GM12801 (cell line): ENCODE results near the gene CHST13.

ENCODE experiments used
- TF ChIP-seq, protein P1 (sequence below): IDR thresholded peaks from one replicate; pipeline ENCODE4 v1.5.1; 2011; ENCODE audit warnings: control low read depth; ENCODE audit not compliant: insufficient read length; ENCODE audit errors: extremely low read depth

The CHST13 gene

DNA sequence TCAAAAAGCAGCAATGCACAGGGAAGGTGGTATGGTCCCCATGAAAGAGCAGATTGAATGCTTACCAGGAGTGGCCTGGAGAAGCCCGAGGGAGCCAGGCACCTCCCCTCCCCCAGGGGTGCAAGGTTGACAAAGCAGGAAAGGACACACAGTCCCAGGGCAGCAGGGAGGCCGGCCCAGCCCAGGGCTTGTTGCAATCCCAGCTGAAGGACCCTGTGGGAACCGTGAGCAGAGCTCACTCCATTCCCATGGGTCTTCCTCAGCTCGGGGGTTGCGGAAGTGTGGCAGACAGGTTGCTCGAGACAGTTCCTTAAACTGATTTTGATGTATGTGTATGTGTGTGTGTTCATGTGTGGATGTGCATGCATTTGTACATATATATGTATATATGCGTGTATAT is 22.2 kb upstream of the CHST13 start:
- TF ChIP-seq, protein P1, sequence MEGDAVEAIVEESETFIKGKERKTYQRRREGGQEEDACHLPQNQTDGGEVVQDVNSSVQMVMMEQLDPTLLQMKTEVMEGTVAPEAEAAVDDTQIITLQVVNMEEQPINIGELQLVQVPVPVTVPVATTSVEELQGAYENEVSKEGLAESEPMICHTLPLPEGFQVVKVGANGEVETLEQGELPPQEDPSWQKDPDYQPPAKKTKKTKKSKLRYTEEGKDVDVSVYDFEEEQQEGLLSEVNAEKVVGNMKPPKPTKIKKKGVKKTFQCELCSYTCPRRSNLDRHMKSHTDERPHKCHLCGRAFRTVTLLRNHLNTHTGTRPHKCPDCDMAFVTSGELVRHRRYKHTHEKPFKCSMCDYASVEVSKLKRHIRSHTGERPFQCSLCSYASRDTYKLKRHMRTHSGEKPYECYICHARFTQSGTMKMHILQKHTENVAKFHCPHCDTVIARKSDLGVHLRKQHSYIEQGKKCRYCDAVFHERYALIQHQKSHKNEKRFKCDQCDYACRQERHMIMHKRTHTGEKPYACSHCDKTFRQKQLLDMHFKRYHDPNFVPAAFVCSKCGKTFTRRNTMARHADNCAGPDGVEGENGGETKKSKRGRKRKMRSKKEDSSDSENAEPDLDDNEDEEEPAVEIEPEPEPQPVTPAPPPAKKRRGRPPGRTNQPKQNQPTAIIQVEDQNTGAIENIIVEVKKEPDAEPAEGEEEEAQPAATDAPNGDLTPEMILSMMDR: no peak

DNA sequence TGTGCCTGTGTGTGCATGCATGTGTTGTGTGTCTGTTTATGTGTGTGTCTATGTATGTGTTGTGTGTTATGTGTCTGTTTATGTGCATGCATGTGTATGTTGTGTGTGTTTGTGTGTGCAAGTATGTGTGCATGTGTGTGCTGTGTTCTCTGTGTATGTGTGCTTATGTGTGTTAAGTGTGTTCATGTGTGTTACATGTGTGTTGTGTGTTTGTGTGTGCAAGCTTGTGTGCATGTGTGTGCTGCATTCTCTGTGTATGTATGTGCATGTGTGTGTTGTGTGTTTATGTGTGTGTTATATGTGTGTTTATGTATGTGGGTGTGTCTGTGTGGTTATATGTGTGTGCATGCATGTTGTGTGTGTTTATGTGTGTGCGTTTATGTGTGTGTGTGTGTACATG is 21.3 kb upstream of the CHST13 start:
- TF ChIP-seq, protein P1: no peak

DNA sequence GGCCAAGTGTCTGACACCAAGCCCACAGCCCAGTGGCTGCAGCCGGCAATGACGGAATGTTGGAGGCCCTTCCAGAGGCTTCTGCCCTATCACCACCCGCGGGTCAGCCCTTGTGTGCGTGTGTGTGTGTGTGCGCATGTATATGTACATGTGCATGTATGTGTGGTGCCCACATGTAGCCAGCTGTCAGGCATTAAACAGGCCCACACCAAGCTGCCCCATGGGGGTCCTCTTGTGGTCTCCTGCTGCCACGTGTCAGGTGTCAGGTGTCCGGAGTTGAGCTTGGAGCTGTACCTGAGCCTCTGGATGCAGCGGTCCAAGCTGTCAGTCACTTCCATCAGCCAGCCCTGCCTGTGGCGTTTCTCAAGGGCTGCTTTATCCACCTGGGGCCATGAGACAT is 20.3 kb upstream of the CHST13 start:
- TF ChIP-seq, protein P1: no peak

DNA sequence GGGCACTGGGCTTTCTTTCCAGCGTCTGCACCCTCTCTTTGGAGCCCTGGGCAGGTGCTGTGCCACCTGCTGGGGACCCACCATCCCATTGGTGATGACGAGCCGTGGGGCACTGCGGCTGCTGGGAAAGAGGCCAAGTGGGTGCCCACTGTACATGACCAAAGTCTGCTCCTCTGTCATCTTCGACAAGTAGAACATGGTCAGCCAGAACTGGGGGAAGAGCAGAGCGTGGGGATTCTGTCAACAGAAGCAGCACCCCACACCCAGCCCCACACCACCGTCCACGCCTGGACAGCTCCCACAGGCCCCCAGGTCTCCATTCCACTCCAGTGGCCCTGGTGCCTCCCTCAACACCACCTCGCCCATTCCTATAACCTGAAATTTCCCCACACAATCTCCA is 16.1 kb upstream of the CHST13 start:
- TF ChIP-seq, protein P1: no peak

DNA sequence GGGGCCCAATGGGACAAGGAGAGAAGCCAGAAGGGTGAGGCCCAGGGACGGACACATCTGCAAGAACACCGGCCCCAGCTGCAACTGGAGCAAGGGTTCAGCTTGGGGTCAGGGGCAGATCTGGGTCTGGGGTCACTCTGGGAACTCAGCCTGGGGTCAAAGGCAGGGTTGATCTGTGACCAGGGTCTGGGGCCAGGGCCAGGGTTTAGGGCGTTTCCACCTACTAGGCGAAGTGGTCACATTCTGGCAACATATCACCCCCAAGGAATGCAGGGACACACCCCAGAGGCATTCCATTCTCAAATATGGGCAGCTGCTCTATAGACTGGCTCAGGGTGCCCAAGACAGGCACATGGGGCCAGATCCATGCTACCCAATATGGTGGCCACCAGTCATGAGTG is 15.4 kb upstream of the CHST13 start:
- TF ChIP-seq, protein P1: no peak

DNA sequence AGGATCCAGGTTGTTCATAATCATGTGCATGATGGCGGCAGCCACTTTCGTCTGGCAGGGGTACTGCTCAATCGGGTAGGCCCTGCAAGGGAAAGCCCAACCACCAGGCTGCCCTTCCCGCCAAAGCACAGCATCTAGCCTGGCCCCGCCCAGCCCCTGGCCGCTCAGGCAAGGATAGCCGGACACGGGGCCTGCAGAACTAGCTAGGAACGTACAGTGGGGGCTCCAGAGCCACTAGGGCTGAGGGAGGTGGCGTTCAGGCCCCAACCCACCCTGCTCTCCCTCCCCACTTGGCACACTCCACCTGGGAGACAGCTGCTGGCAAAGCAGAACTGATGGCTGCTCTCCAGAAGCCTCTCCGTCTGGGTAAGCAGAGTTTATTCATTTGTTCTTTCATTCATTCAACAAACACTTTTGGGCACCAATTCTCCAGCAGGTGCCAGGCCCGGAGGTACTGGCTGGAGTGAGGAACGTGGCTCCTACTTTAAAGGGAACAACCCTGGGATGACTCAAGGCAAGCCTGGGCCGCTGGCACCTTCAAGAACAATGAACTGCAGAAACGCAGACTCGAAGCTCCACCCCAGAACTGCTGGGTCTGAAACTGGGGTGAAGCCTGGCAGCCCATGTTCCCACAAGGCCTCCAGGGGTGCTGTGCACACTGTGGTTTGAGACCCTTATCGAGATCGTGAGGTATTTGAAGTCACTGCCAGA is 14.2 kb upstream of the CHST13 start:
- TF ChIP-seq, protein P1: no peak

DNA sequence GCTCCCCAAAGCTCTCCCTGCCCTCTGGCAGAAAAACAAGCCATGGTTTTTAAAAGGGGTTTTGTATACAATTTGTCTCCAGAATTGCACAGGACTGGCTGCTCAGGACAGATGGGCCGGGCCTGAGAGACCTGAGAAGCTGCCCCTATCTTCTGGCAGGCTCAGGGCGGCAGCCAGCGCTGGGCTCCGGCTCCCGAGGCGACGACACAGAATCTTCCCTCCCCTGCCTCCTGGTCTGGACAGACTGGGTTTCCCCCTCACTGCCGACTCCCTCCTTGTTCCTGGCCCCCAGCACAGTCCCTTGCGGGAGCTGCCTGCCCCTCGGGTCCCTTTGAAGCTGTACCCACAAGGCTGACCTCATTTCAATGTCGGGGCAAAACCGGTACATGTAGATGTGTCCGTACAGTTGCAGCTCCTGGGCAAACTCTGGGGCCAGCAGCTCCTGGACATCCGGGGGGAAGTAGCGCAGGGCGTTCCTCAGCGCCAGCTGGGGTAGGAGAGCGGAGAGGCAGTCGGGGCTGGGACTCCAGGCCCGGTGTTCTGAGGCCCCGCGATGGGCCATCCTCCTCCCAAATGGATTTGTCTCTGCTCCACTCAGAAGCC is 13.5 kb upstream of the CHST13 start:
- TF ChIP-seq, protein P1: no peak

DNA sequence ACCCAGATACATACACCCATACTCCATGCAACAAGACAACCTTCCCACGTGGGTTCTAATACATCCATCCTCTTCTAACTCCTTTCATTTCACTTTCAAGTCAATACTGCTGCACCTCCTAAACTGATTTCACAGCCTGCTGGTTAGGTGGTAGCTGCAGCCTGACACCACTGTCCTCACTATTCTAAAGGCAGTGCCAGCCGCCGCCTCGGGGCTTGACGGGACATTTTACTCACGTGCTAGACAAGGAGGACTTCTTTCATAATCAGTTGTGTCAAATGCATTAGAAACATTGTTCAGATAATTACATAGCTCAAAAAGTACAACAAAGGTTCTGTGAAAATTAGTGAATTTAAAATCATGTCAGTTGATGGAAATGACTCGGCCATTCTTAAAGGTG is 12.7 kb upstream of the CHST13 start:
- TF ChIP-seq, protein P1: no peak
